ENCODE data around the gene NAA10.

NAA10 gene

DNA sequence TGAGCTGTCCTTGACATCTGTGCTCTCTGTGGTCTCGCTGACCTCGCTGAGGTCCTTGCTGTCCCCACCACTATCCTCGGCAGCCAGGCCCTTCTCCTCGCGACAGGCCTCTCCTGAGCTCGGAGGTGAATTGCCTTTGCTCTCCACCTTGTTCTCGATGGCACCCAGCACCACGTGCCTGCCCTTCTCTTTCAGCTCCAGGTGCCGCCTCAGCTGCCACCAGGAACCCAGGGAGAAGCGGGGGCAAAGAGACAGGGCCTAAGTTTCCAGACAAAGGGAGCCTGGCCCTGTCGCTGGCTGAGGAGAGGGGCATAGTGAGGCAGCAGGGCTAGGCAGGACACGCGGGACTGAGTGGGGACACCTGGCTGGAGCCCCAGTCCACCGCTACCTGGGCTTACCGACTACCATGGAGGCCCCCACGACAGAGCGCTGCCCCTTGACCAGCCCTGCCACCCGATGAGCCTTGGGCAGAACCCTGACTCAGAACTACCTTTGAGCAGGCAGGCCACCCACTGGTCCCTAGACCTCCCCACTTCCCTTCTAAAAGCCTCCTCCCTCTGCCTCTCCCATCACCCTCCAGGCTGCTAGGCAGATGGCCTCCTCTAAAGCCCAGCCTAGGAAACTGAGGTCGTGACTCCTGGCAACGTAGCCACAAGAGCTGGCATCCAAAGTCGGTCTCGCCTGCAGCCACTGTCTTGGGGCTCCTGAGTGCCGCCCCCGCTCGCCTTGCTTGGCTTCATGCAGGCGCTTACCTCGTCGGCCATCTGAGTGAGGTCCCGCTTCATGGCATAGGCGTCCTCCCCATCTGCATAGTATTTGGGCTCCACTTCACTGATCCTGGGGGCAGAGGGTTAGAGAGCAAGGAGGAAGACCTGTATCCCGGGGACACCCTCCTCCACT is 4.6 kb downstream of the NAA10 start:
- no peak overlapping the region for H3K27ac ChIP-seq (ENCODE audit: poor library complexity, severe bottlenecking)
- no peaks in the 10 kb centered on the region for H3K9me3 ChIP-seq (ENCODE audit: severe bottlenecking)
- TF ChIP-seq, protein P1, sequence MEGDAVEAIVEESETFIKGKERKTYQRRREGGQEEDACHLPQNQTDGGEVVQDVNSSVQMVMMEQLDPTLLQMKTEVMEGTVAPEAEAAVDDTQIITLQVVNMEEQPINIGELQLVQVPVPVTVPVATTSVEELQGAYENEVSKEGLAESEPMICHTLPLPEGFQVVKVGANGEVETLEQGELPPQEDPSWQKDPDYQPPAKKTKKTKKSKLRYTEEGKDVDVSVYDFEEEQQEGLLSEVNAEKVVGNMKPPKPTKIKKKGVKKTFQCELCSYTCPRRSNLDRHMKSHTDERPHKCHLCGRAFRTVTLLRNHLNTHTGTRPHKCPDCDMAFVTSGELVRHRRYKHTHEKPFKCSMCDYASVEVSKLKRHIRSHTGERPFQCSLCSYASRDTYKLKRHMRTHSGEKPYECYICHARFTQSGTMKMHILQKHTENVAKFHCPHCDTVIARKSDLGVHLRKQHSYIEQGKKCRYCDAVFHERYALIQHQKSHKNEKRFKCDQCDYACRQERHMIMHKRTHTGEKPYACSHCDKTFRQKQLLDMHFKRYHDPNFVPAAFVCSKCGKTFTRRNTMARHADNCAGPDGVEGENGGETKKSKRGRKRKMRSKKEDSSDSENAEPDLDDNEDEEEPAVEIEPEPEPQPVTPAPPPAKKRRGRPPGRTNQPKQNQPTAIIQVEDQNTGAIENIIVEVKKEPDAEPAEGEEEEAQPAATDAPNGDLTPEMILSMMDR (IDR thresholded peaks at IDR 0.05; ENCODE audit: poor library complexity, severe bottlenecking): no peak
- no peak overlapping the region for H3K4me3 ChIP-seq (ENCODE audit: severe bottlenecking)
- H3K27me3 ChIP-seq (ENCODE audit: insufficient read depth, poor library complexity, severe bottlenecking): no peaks in the 10 kb centered on the region
- no peaks in the 10 kb centered on the region for H3K4me1 ChIP-seq (ENCODE audit: insufficient read depth, poor library complexity, severe bottlenecking)
- DNase-seq (ENCODE audit: low spot score): no peak
- peaks cover 12% of the 10 kb centered on the region for H3K36me3 ChIP-seq (ENCODE audit: low read depth)
- no peak for ATAC-seq (ENCODE audit: low read depth)

DNA sequence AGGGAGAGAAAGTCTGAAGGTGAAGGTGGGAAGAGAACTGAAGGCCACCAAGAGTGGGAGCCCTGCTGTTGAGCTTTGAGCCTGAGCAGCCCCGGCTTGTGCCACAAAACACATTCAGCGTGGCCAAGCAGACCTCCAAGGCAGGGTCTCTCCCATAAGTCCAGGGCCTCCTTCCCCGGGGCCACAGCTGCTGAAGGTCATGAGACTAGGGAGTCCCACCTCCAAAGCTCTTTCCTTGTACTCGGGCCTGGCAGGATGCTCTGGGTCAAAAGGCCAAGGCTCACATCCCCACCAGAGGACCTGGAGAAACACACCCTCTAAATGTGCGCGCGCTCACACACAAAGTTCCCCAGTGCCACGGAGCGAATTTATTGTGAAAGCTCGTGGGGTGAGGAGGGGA is 5.3 kb downstream of the NAA10 start:
- Histone ChIP-seq H3K27me3 (ENCODE audit: insufficient read depth, poor library complexity, severe bottlenecking) (no peaks in the 10 kb centered on the region), H3K27ac (ENCODE audit: poor library complexity, severe bottlenecking) (no peak overlapping the region), H3K36me3 (ENCODE audit: low read depth) (peaks cover 12% of the 10 kb centered on the region), H3K9me3 (ENCODE audit: severe bottlenecking) (no peaks in the 10 kb centered on the region), H3K4me1 (ENCODE audit: insufficient read depth, poor library complexity, severe bottlenecking) (no peaks in the 10 kb centered on the region), H3K4me3 (ENCODE audit: severe bottlenecking) (no peak overlapping the region)
- no peak for DNase-seq (ENCODE audit: low spot score)
- no peak for ATAC-seq (ENCODE audit: low read depth)
- TF ChIP-seq, protein P1 (IDR thresholded peaks at IDR 0.05; ENCODE audit: poor library complexity, severe bottlenecking): no peak

DNA sequence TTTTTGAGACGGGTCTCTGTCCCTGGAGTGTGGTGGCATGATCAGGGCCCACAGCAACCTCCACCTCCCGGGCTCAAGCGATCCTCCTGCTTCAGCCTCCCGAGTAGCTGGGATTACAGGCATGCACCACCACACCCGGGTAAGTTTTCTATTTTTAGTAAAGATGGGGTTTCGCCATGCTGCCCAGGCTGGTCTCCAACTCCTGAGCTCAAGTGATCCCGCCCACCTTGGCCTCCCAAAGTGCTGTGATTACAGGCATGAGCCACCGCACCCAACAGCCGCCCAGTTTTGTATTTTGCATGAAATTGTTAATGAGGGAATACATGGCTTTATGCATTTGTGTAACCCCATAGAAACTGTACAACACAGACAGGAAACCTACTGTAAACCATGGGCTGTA is 6.0 kb downstream of the NAA10 start:
- peaks cover 11% of the 10 kb centered on the region for H3K36me3 ChIP-seq (ENCODE audit: low read depth)
- TF ChIP-seq, protein P1 (IDR thresholded peaks at IDR 0.05; ENCODE audit: poor library complexity, severe bottlenecking): no peak
- no peaks in the 10 kb centered on the region for H3K27me3 ChIP-seq (ENCODE audit: insufficient read depth, poor library complexity, severe bottlenecking)
- H3K4me1 ChIP-seq (ENCODE audit: insufficient read depth, poor library complexity, severe bottlenecking): no peaks in the 10 kb centered on the region
- no peak overlapping the region for H3K4me3 ChIP-seq (ENCODE audit: severe bottlenecking)
- no peak for DNase-seq (ENCODE audit: low spot score)
- no peak for ATAC-seq (ENCODE audit: low read depth)
- no peaks in the 10 kb centered on the region for H3K9me3 ChIP-seq (ENCODE audit: severe bottlenecking)
- H3K27ac ChIP-seq (ENCODE audit: poor library complexity, severe bottlenecking): peak overlapping the region; percentile 91

DNA sequence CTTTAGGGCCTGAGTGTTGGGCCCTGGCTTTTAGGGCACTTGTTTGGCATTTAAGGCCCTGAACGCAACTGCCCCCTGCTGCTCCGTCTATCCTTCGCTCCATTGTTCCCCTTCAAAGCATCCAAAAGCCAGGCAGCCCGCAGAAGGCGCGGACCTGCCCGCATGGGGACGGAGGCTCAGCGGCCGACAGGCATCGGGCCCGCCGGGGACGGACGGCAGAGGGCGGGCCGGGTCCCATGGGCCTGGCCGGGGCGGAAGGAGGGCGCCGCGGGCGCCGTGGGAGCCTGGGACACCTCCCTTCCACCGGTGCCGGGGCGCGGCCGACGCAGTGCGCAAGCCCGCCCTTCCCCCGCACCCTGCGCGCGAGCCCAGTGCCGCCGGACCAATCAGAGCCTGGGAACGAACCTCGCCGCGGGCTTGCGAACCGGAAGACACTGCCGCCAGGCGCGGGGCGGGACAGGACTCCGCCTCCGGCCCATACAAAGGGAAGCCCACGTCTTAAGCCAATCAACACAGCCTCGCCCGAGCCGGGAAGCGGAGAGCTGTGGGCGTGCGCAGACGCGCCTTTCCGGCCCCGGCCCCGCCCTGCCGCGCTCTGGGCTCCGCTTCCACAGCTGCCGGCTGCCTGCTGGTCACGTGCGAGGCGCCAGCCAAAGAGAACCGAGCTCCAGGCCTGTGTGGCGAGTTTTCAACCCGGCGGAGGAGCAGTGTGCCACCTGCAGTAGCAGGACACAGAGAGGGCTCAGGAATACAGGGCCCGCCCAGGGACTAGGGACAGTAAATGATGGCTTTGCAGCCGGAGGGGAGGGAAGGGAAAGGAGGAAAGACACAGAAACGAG is 6.7 kb downstream of the NAA10 start:
- Histone ChIP-seq H3K4me3 (ENCODE audit: severe bottlenecking) (peak overlapping the region; percentile 63), H3K27me3 (ENCODE audit: insufficient read depth, poor library complexity, severe bottlenecking) (no peaks in the 10 kb centered on the region), H3K9me3 (ENCODE audit: severe bottlenecking) (no peaks in the 10 kb centered on the region), H3K27ac (ENCODE audit: poor library complexity, severe bottlenecking) (peak overlapping the region; percentile 91), H3K4me1 (ENCODE audit: insufficient read depth, poor library complexity, severe bottlenecking) (no peaks in the 10 kb centered on the region), H3K36me3 (ENCODE audit: low read depth) (peaks cover 4% of the 10 kb centered on the region)
- ATAC-seq (ENCODE audit: low read depth) (peak; percentile 91), DNase-seq (ENCODE audit: low spot score) (peak; percentile 94)
- TF ChIP-seq, protein P1 (IDR thresholded peaks at IDR 0.05; ENCODE audit: poor library complexity, severe bottlenecking): peak; percentile 11

Data from RWPE2 (cell line).